Fibroblast of villous mesenchyme (primary cell): ENCODE data around the gene LHFPL2. TPM values are rescaled to one million over a fixed set of nuclear protein-coding genes. Genes with fewer than 3 reads are reported as not detected.

Source experiments
- DNase-seq: peaks from one replicate; pipeline ENCODE4 v3.0.0-alpha.2; 2010; ENCODE audit warnings: low read depth
- H3K4me3 ChIP-seq: 2 replicates; pipeline ENCODE4 v1.5.1; 2011; ENCODE audit warnings: low read depth, mild to moderate bottlenecking, low read length
- CTCF ChIP-seq: IDR thresholded peaks from 2 replicates; pipeline ENCODE4 v1.5.1; 2012; ENCODE audit warnings: low read depth, mild to moderate bottlenecking, low read length; ENCODE audit not compliant: insufficient read depth
- total RNA-seq: library from RNA; depleted of rRNA; stranded (reverse); fragments of >200 nt; gene quantifications from 2 replicates; pipeline ENCODE4 v1.2.3, GENCODE V29; 2012

Gene LHFPL2
- total RNA-seq, 1 donor: 35.0 TPM

- no peak for DNase-seq
- no peak for TF ChIP-seq CTCF
- no peak overlapping the region for H3K4me3 ChIP-seq
These were observed 72.2 kb downstream of the LHFPL2 start for GRCh38 chr5:78576376-78576775.

- no peak overlapping the region for H3K4me3 ChIP-seq
- TF ChIP-seq CTCF: no peak
- DNase-seq: peak; percentile 56
These were observed 73.8 kb downstream of the LHFPL2 start for GRCh38 chr5:78574731-78575161.

GRCh38 chr5:78574131-78574673 is 74.4 kb downstream of the LHFPL2 start:
- no peak for DNase-seq
- TF ChIP-seq CTCF: no peak
- H3K4me3 ChIP-seq: no peak overlapping the region

- TF ChIP-seq CTCF: no peak
- no peak overlapping the region for H3K4me3 ChIP-seq
- no peak for DNase-seq
These were observed 75.3 kb downstream of the LHFPL2 start for GRCh38 chr5:78573318-78573717.

- DNase-seq: no peak
- H3K4me3 ChIP-seq: no peak overlapping the region
- TF ChIP-seq CTCF: no peak
These were observed 77.9 kb downstream of the LHFPL2 start for GRCh38 chr5:78570646-78571045.

GRCh38 chr5:78569441-78569840 is 79.1 kb downstream of the LHFPL2 start:
- H3K4me3 ChIP-seq: no peak overlapping the region
- TF ChIP-seq CTCF: no peak
- peak; percentile 90 for DNase-seq

- TF ChIP-seq CTCF: no peak
- DNase-seq: no peak
- no peak overlapping the region for H3K4me3 ChIP-seq
These were observed 79.9 kb downstream of the LHFPL2 start for GRCh38 chr5:78568676-78569075.
